Left colon (tissue), 2 donors: ENCODE measurements around the gene IMMP2L. TPM values are rescaled to one million over a fixed set of nuclear protein-coding genes. Genes with fewer than 3 reads are reported as not detected.
"Not testable (repeated sequence)": the region's sequence is repeated elsewhere in the genome, so short reads cannot be mapped to it uniquely, and the experiment has no call there.

ENCODE experiments used
- ATAC-seq: fragments of 200-7000 bp; cut with Tn5 transposase; one replicate; pipeline ENCODE4 v1.9.1; 2020; ENCODE audit warnings: mild to moderate bottlenecking, moderate library complexity
- DNase-seq, 2 donors: peaks; one replicate each; pipeline ENCODE4 v3.0.0-alpha.2; 2020
- intact Hi-C, 2 donors: fragments of 100-400 bp; cut with DNase I in 1 of 2; cut with micrococcal nuclease in 1 of 2; formaldehyde crosslinking; loops; one replicate each; pipeline versions ENCODE4 v1.11.2 to v1.14.0; 2022; cut with DNase I, micrococcal nuclease
- total RNA-seq, 2 donors: library from RNA; stranded (reverse); fragmentation: NEBNext Ultra II Directional; extraction: Animal tissue kit (Norgen Biotek cat#: 25700); gene quantifications; one replicate each; pipeline ENCODE4 v1.2.1, GENCODE V29; 2021
- donor health status: DM: no; HTN: no; CAD: no.
- donor health status: DM: yes; HTN: yes; CAD: no.

The IMMP2L gene
- total RNA-seq, 2 donors from 2014 or later: 11.1 to 11.8 TPM

GRCh38 chr7:111312966-111313365, 249.3 kb downstream of the IMMP2L start:
- no peak for ATAC-seq
- intact Hi-C loops: no loop called here
- no peak for DNase-seq

- no peak for DNase-seq
- intact Hi-C loops: no loop called here
- ATAC-seq: no peak
These were observed 253.6 kb downstream of the IMMP2L start for GRCh38 chr7:111308691-111309090.

GRCh38 chr7:111301891-111302290, 260.4 kb downstream of the IMMP2L start:
- ATAC-seq (no peak), DNase-seq (no peak)
- intact Hi-C loops: no loop called here

GRCh38 chr7:111294494-111294893, 267.8 kb downstream of the IMMP2L start:
- intact Hi-C loops: no loop called here
- ATAC-seq (no peak), DNase-seq (no peak)

- no peak for ATAC-seq
- DNase-seq: no peak
- intact Hi-C loops: no loop called here
These were observed 270.2 kb downstream of the IMMP2L start for GRCh38 chr7:111292026-111292470.

- ATAC-seq (no peak), DNase-seq (no peak)
- intact Hi-C loops: no loop called here
These were observed 271.3 kb downstream of the IMMP2L start for GRCh38 chr7:111290982-111291381.

GRCh38 chr7:111290419-111290818, 271.9 kb downstream of the IMMP2L start:
- DNase-seq (no peak), ATAC-seq (no peak)
- intact Hi-C loops: no loop called here

- DNase-seq, intact Hi-C loops, ATAC-seq: not testable (repeated sequence)
These were observed 273.9 kb downstream of the IMMP2L start for GRCh38 chr7:111288441-111288840.

- intact Hi-C loops: no loop called here
- no peak for ATAC-seq
These were observed 279.7 kb downstream of the IMMP2L start for GRCh38 chr7:111282626-111283025.

GRCh38 chr7:111274857-111275256, 287.4 kb downstream of the IMMP2L start:
- DNase-seq: no peak
- ATAC-seq: no peak
- intact Hi-C loops: no loop called here

More at GRCh38 chr7:111282626-111283025, 279.7 kb downstream of the IMMP2L start:
- no peak for DNase-seq

- intact Hi-C loops: no loop called here
- no peak for ATAC-seq
These were observed 290.2 kb downstream of the IMMP2L start for GRCh38 chr7:111272092-111272491.

GRCh38 chr7:111270794-111271193, 291.5 kb downstream of the IMMP2L start:
- ATAC-seq, intact Hi-C loops, DNase-seq: not testable (repeated sequence)

More at GRCh38 chr7:111272092-111272491, 290.2 kb downstream of the IMMP2L start:
- DNase-seq: no peak

- no peak for DNase-seq
- intact Hi-C loops: no loop called here
- ATAC-seq: no peak
These were observed 293.4 kb downstream of the IMMP2L start for GRCh38 chr7:111268941-111269340.

- ATAC-seq (no peak), DNase-seq (no peak)
- intact Hi-C loops: no loop called here
These were observed 295.7 kb downstream of the IMMP2L start for GRCh38 chr7:111266613-111267012.

- no peak for ATAC-seq
- intact Hi-C loops: no loop called here
- DNase-seq: no peak
These were observed 296.9 kb downstream of the IMMP2L start for GRCh38 chr7:111265394-111265793.

- intact Hi-C loops: no loop called here
- ATAC-seq (no peak), DNase-seq (no peak)
These were observed 297.3 kb downstream of the IMMP2L start for GRCh38 chr7:111264981-111265380.

- no peak for ATAC-seq
- intact Hi-C loops: no loop called here
- no peak for DNase-seq
These were observed 298.0 kb downstream of the IMMP2L start for GRCh38 chr7:111264111-111264868.

GRCh38 chr7:111262293-111263116, 299.8 kb downstream of the IMMP2L start:
- intact Hi-C loops: no loop called here
- DNase-seq (no peak), ATAC-seq (no peak)

GRCh38 chr7:111261496-111261895, 300.8 kb downstream of the IMMP2L start:
- no peak for ATAC-seq
- intact Hi-C loops: no loop called here
- no peak for DNase-seq

GRCh38 chr7:111259991-111260390, 302.3 kb downstream of the IMMP2L start:
- DNase-seq: no peak
- intact Hi-C loops: no loop called here
- ATAC-seq: no peak
